Parathyroid adenoma (tissue), 2 donors: Measurements from ENCODE around the gene SRSF5.
A peak's percentile ranks its signal among the peaks of the same experiment; 100 is the strongest.
"Not testable (repeated sequence)": the region's sequence is repeated elsewhere in the genome, so short reads cannot be mapped to it uniquely, and the experiment has no call there.

Experiments
- H2AFZ ChIP-seq: fragments of 300-600 bp; sonication (generic); one replicate; pipeline ENCODE4 v1.7.0; 2017; ENCODE audit warnings: antibody characterized with exemption, mild to moderate bottlenecking
- H3K27ac ChIP-seq: fragments of 300-600 bp; sonication (generic); one replicate; pipeline ENCODE4 v1.7.0; 2017
- H3K27me3 ChIP-seq: fragments of 300-600 bp; sonication (generic); one replicate; pipeline ENCODE4 v1.7.0; 2017; ENCODE audit warnings: low read length; ENCODE audit not compliant: control insufficient read depth, insufficient read depth
- H3K36me3 ChIP-seq: fragments of 300-600 bp; sonication (generic); one replicate; pipeline ENCODE4 v1.7.0; 2017; ENCODE audit warnings: low read length; ENCODE audit not compliant: control insufficient read depth, insufficient read depth
- H3K4me1 ChIP-seq: fragments of 300-600 bp; sonication (generic); one replicate; pipeline ENCODE4 v1.7.0; 2017; ENCODE audit warnings: control low read depth
- H3K4me2 ChIP-seq: fragments of 300-600 bp; sonication (generic); one replicate; pipeline ENCODE4 v1.7.0; 2017; ENCODE audit warnings: low read length
- H3K4me3 ChIP-seq: fragments of 300-600 bp; sonication (generic); one replicate; pipeline ENCODE4 v1.7.0; 2017; ENCODE audit warnings: low read depth, low read length
- H3K79me2 ChIP-seq: fragments of 300-600 bp; sonication (generic); one replicate; pipeline ENCODE4 v1.7.0; 2017; ENCODE audit warnings: control low read depth
- H3K9ac ChIP-seq: fragments of 300-600 bp; sonication (generic); one replicate; pipeline ENCODE4 v1.7.0; 2017; ENCODE audit warnings: mild to moderate bottlenecking
- H3K9me3 ChIP-seq: fragments of 300-600 bp; sonication (generic); one replicate; pipeline ENCODE4 v1.7.0; 2017; ENCODE audit warnings: low read length; ENCODE audit not compliant: control insufficient read depth
- TF ChIP-seq, protein P1 (sequence below): fragments of 300-600 bp; sonication (generic); IDR thresholded peaks from one replicate; pipeline ENCODE4 v1.7.0; 2017; ENCODE audit warnings: antibody characterized with exemption, mild to moderate bottlenecking
- donor health status: primary hyperparathyroidism.

Gene SRSF5

DNA sequence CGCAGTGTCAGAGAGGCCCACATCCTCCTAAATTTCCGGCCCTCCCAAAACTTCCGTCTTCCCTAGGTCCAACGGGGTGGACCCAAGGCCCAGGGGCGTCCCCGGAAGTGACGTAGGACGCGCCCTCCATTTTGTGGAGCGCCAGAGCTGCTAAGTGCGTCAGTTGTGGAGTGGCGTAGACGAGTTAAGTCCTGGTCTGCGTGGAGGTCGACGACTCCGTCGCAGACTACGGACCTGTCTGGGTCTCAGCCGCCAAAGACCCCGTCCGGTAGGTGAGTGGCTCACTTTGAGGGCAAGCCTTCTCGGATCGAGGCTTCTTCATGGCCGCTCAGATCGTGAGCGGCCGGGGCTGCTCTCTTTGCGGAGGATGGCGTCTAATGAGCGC, at the start of gene SRSF5:
Gene SRSF5 (plus strand): TSS at position 159 of the 385 bp plus-strand sequence. CDS start 1,015 bp downstream, outside the sequence.
- Histone ChIP-seq H3K4me2 (peak within 1 kb of the TSS; percentile 93), H3K79me2 (peaks cover 32% of the 10 kb centered on the region), H2AFZ (peak within 1 kb of the TSS; percentile 95), H3K9ac (peak within 1 kb of the TSS; percentile 96), H3K4me1 (peaks cover 29% of the 10 kb centered on the region), H3K27ac (peak within 1 kb of the TSS; percentile 99), H3K4me3 (peak within 1 kb of the TSS; percentile 94), H3K9me3 (no peaks in the 10 kb centered on the region), H3K27me3 (no peaks in the 10 kb centered on the region), H3K36me3 (no peaks in the 10 kb centered on the region)
- TF ChIP-seq, protein P1, sequence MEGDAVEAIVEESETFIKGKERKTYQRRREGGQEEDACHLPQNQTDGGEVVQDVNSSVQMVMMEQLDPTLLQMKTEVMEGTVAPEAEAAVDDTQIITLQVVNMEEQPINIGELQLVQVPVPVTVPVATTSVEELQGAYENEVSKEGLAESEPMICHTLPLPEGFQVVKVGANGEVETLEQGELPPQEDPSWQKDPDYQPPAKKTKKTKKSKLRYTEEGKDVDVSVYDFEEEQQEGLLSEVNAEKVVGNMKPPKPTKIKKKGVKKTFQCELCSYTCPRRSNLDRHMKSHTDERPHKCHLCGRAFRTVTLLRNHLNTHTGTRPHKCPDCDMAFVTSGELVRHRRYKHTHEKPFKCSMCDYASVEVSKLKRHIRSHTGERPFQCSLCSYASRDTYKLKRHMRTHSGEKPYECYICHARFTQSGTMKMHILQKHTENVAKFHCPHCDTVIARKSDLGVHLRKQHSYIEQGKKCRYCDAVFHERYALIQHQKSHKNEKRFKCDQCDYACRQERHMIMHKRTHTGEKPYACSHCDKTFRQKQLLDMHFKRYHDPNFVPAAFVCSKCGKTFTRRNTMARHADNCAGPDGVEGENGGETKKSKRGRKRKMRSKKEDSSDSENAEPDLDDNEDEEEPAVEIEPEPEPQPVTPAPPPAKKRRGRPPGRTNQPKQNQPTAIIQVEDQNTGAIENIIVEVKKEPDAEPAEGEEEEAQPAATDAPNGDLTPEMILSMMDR, result no peak

DNA sequence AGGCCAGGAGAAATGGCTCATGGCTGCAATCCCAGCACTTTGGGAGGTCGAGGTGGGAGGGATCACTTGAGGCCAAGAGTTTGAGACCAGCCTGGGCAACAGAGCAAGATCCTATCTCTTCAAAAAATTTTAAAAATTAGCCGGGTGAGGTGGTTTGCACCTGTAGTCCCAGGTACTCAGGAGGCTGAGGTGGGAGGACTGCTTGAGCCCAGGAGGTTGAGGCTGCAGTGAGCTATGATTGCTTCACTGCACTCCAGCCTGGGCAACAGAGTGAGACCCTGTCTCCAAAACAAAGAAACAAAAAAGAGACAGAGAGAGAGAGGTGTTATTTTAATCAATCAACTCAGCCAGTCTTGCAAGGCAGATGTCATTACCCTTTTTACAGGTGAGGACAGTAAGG, 48.3 kb upstream of the SRSF5 start:
- not testable (repeated sequence) for H3K27ac ChIP-seq, H3K9me3 ChIP-seq, H2AFZ ChIP-seq, H3K27me3 ChIP-seq, H3K4me3 ChIP-seq, H3K4me2 ChIP-seq, H3K9ac ChIP-seq, H3K79me2 ChIP-seq, H3K4me1 ChIP-seq, H3K36me3 ChIP-seq

- Histone ChIP-seq H3K9ac (no peak overlapping the region), H3K4me1 (no peaks in the 10 kb centered on the region), H3K36me3 (no peaks in the 10 kb centered on the region), H3K4me3 (no peak overlapping the region), H3K27ac (no peak overlapping the region), H3K79me2 (no peaks in the 10 kb centered on the region), H3K9me3 (no peaks in the 10 kb centered on the region), H3K27me3 (no peaks in the 10 kb centered on the region), H3K4me2 (no peak overlapping the region), H2AFZ (no peak overlapping the region)
- TF ChIP-seq, protein P1, result no peak
Measured at GRCh38 chr14:69719501-69719951, 47.4 kb upstream of the SRSF5 start.

GRCh38 chr14:69720912-69721311, 46.0 kb upstream of the SRSF5 start:
- no peak overlapping the region for H2AFZ ChIP-seq
- no peak overlapping the region for H3K4me2 ChIP-seq
- no peak overlapping the region for H3K4me3 ChIP-seq
- H3K36me3 ChIP-seq, result no peaks in the 10 kb centered on the region
- no peak overlapping the region for H3K9ac ChIP-seq
- TF ChIP-seq, protein P1, result no peak
- H3K27me3 ChIP-seq, result no peaks in the 10 kb centered on the region
- H3K27ac ChIP-seq, result no peak overlapping the region
- H3K9me3 ChIP-seq, result no peaks in the 10 kb centered on the region
- no peaks in the 10 kb centered on the region for H3K4me1 ChIP-seq
- no peaks in the 10 kb centered on the region for H3K79me2 ChIP-seq

DNA sequence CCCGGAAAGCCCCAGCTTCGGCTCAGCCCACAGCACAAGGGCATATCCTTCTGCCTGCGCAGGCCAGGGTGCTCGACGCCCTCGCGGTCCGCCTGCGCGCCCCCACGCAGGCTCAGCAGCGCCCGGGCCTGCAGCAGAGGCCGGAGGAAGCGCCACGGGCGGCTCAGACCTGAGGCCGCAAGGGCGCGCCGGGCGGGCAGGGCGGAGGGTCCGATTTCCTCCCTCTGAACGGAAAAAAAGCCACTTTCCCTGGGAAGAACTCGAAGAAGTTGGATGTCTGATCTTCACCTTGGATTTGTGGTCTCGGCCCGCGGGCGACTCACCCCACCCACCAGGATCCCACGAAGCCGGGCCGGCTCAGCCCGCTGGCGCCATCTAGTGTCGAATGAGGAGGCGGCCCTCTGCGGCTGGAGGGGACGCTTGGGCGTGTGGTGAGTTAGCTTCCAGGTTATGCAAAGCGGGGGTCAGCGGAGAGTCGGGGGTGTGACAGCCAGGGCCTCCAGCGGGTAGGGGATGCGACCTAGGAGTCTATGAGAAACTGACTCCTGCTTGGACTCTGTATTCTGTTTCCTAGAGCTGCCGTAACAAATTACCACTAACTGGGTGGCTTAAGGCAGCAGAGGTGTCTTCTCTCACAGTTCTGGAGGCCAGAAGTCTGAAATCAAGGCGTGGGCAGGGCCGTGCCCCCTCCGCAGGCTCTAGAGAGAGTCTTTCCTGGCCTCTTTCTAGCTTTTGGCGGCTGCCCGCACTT, 40.0 kb upstream of the SRSF5 start:
- Histone ChIP-seq H3K9me3 (no peaks in the 10 kb centered on the region), H3K9ac (no peak overlapping the region), H3K27ac (no peak overlapping the region), H3K36me3 (no peaks in the 10 kb centered on the region), H3K4me2 (peak overlapping the region; percentile 51), H3K4me1 (no peaks in the 10 kb centered on the region), H3K27me3 (no peaks in the 10 kb centered on the region), H3K79me2 (no peaks in the 10 kb centered on the region), H3K4me3 (peak overlapping the region; percentile 44), H2AFZ (peak overlapping the region; percentile 80)
- TF ChIP-seq, protein P1, result peak; percentile 99
